Femur (tissue), 1 donor: Measurements from ENCODE around the gene TAP1.
A peak's percentile ranks its signal among the peaks of the same experiment; 100 is the strongest.
"Not testable (repeated sequence)": the region's sequence is repeated elsewhere in the genome, so short reads cannot be mapped to it uniquely, and the experiment has no call there.

Experiments used
- DNase-seq: peaks from one replicate; pipeline ENCODE4 v3.0.0-alpha.2; 2017

Gene TAP1

GRCh38 chr6:32838114-32838958, 15.2 kb downstream of the TAP1 start, which contains the start of gene TAP2:
Gene TAP2 (minus strand): TSS chr6:32838739. CDS start chr6:32838233, 506 bp downstream.
- DNase-seq, result peak; percentile 97

GRCh38 chr6:32837651-32838113, 15.8 kb downstream of the TAP1 start:
- DNase-seq, result no peak

GRCh38 chr6:32836873-32837272, 16.6 kb downstream of the TAP1 start:
- DNase-seq, result no peak

GRCh38 chr6:32835167-32835893, 18.2 kb downstream of the TAP1 start:
- no peak for DNase-seq

GRCh38 chr6:32833664-32834063, 19.8 kb downstream of the TAP1 start:
- DNase-seq, result no peak

GRCh38 chr6:32832535-32832934, 21.0 kb downstream of the TAP1 start:
- DNase-seq, result no peak

- no peak for DNase-seq
These were observed 22.6 kb downstream of the TAP1 start for GRCh38 chr6:32830936-32831335.

- DNase-seq, result no peak
These were observed 23.5 kb downstream of the TAP1 start for GRCh38 chr6:32830017-32830416.

- no peak for DNase-seq
These were observed 24.0 kb downstream of the TAP1 start for GRCh38 chr6:32829495-32829894.

GRCh38 chr6:32827025-32827424, 26.5 kb downstream of the TAP1 start:
- no peak for DNase-seq

GRCh38 chr6:32825966-32826365, 27.5 kb downstream of the TAP1 start:
- DNase-seq, result no peak

GRCh38 chr6:32819729-32820128, 33.8 kb downstream of the TAP1 start:
- DNase-seq, result no peak

- DNase-seq, result no peak
These were observed 34.6 kb downstream of the TAP1 start for GRCh38 chr6:32818867-32819266.

GRCh38 chr6:32816746-32817204, 36.7 kb downstream of the TAP1 start, which contains the start of gene HLA-DOB:
Gene HLA-DOB (minus strand): TSS chr6:32817002. CDS start chr6:32816951, 51 bp downstream.
- no peak for DNase-seq

GRCh38 chr6:32815996-32816395, 37.5 kb downstream of the TAP1 start:
- no peak for DNase-seq

GRCh38 chr6:32815115-32815514, 38.4 kb downstream of the TAP1 start:
- DNase-seq, result no peak

- no peak for DNase-seq
These were observed 39.4 kb downstream of the TAP1 start for GRCh38 chr6:32814145-32814544.

- no peak for DNase-seq
These were observed 44.3 kb downstream of the TAP1 start for GRCh38 chr6:32809171-32809570.

GRCh38 chr6:32807020-32807580, 46.4 kb downstream of the TAP1 start:
- DNase-seq, result no peak

- DNase-seq, result not testable (repeated sequence)
These were observed 48.1 kb downstream of the TAP1 start for GRCh38 chr6:32805404-32805803.

- no peak for DNase-seq
These were observed 50.1 kb downstream of the TAP1 start for GRCh38 chr6:32803416-32803815.

GRCh38 chr6:32799740-32800139, 53.8 kb downstream of the TAP1 start:
- DNase-seq, result no peak

- DNase-seq, result no peak
These were observed 54.3 kb downstream of the TAP1 start for GRCh38 chr6:32799168-32799567.
